SKM-1 (cell line): ENCODE measurements around the gene STX11.

Experiments
- DNase-seq: peaks from one replicate; lab custom pipeline; 2025; ENCODE audit not compliant: unreplicated experiment; lab: John Stamatoyannopoulos, UW

The STX11 gene

DNA sequence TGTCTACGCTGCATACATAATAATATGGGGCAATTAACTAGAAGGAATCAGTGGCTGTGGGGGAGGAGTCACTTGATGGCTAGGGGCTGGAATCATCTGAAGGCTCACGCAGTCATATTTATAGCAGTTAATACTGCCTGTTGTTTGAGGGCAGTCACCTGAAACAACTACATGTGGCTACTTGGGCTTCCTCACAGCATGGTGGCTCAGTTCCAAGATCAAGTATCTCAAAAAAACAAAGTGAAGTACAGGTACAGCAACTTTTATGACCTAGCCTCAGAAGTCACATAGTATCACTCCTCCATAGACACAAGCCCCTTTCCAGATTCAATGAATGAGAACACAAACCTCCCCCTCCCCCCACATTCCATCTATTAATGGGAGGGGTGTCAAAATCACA, 63.7 kb downstream of the STX11 start:
- no peak for DNase-seq

GRCh38 chr6:144214622-144215401, 64.5 kb downstream of the STX11 start:
- DNase-seq: no peak

DNA sequence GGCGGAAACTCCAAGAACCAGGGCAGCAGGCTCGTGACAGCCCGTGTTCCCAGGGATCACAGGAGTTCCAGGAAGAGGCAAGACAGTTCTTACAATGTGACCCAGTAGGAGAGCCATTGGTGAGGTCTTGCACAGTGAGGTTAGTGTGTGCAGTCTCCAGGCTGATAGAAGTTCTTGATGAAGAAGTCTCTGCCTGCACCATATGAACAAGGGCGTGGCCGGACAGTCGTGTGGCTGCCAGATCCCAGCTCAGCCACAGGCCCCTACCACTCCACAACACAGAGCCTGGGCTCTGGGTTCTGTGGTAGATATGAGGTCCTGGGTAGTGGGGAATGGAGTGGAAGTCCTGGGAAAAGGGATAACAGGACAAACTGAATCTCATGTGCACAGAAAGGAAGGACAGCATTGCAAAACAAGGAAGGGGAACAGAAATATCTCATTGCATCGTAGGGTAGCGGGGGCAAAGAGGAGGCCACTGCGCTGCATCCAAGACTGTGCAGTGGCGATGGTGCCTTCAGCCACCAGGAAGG, 65.2 kb downstream of the STX11 start:
- peak; percentile 46 for DNase-seq

DNA sequence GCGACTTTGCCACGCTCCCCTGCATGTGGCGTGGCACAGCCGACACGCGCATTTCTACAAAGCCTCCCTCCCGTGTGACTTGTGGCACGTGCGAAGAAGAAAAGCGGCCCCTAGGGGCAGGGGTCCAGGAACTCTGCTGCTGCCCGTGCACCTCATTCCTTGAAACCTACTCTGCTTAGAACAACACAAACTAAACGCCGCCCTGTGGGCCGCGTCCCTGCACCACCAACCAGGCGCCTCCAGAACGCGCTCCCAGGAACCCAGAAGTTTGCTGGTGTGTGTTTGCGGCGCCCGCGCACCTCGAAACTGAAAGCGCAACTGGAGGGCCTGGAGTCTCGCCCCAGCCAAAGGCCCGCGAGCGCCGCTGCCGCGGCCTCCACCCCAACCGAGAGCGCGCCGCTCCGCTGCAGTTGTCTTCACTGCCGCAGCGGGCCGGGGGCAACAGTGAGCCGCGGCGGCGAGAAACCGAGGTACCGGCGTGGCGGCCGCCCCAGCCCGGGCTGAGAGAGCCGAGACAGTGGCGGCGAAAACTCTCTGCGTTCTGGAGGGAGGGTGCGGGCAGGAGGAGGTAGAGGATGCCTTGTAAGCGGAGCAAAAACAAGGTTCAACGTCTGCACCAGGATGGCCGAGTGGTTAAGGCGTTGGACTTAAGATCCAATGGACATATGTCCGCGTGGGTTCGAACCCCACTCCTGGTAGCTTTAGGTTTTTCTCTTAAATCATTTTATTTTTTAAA, 65.8 kb downstream of the STX11 start:
- DNase-seq: peak; percentile 77

GRCh38 chr6:144216668-144217218, 66.4 kb downstream of the STX11 start:
- peak; percentile 70 for DNase-seq

DNA sequence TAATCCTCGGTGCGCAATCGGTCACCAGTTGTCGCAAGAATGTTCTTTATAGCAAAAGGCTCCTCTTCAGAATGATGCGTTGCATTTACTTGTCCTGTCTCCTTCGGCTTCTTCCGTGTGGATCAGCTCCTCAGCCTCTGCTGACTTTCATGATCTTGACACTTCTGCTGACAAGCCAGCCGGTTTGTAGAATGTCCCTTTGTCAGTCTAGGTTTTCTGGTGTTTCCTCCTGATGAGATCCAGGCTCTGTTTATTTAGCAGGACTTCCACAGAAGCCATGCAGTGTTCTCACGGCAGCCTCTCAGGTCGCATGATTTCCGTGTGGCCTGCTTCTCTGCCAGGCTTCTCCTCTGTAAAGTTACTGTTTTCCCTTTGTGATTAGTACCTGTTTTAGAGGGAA, 66.9 kb downstream of the STX11 start:
- DNase-seq: no peak

- no peak for DNase-seq
Observed at GRCh38 chr6:144217797-144218196, 67.5 kb downstream of the STX11 start.

DNA sequence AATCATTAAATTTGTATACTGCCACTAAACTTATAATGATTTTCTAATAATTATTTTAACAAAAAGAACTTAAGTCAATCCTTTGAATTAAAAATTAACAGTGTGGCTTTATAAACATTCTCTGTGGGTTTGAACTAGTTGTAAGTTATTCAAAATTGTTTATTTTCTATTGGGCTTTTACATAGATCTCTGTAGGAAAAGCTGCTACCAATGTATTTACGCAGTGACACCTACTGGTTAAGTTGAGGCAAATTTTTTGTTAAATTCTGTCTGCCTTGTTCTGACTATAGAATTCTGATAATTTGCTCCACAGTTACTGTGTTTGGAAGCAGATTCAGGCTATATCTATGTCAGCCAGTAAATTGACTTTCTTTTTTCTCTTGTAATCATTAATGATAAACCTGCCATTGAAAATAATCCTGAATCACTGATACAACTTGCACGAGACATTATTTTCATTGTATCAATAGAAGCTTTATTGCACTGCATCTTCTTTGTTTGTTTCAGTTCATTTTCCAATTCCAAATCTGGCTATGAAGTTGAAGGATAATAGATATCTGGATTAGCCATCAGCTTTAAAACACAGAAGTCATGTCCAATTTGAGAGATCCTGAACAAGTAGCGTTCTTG, 68.9 kb downstream of the STX11 start:
- peak; percentile 32 for DNase-seq

- no peak for DNase-seq
Observed at GRCh38 chr6:144220031-144220790, 69.9 kb downstream of the STX11 start.

DNA sequence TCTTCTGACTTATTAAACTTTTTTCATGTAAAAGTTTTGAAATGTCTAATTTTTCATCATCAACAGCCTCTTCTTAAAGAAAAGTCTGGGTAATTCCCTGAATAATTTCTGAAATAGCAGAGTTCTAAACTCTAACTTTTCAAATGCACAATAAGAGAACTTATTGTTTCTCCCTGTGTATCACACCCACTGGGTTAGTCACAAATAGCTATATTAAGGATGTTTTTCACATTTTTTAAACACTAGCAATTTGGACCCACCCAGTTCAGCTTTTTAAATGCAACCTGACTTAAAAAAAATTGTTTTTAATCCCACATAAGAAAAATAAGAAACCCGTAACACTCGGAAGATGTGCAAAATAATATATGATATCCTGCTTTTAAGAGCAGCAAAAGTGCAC, 73.4 kb downstream of the STX11 start:
- DNase-seq: no peak

DNA sequence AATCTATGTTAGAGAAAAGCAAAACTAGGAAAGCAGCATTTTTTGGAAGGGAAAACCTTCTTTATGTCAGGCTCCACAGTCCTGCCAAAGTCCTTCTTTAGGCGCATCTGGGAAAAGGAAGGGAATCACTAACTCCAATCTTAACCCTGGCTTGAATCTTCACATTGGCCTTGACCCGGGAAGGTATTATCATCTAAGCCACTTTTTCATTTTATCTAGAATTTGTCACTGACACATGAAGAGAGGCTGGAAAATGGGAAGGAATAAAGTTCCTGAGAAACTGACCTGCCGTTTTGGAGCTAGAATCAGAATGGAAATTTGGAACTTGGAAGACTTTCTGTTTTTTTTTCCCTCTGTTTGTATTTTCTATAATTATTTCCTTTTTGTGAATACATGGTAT, 81.4 kb downstream of the STX11 start:
- DNase-seq: no peak

DNA sequence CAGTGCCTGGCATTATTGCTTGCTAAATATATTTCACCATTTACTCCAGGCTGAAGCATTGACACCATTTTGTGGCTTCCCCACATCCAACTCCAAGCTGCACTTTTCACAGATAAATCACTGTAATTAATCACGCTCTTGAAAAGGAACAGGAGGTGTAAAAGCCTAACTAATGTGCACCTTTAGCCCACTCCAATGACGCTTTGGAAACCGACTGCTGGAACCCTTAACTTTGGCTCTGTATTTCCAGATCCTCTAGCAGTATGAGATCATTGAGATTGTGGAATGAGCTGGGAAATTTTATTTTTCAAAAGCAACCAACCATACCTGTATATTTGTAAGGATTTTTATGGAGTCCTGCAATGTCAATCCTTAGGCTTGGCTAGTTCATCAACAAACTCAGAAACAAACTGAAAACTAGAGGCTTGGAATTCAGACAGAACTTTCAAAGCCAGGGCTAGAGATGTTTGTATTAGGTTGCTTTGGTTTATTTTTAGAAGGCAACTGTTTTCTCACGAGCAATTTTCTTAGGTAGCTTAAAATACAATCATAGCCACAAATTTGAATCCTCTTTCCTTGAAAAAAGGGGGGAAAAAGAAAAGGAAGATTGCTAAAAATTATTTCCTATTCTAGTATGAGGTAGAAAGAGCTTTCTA, 82.0 kb downstream of the STX11 start:
- DNase-seq: no peak

DNA sequence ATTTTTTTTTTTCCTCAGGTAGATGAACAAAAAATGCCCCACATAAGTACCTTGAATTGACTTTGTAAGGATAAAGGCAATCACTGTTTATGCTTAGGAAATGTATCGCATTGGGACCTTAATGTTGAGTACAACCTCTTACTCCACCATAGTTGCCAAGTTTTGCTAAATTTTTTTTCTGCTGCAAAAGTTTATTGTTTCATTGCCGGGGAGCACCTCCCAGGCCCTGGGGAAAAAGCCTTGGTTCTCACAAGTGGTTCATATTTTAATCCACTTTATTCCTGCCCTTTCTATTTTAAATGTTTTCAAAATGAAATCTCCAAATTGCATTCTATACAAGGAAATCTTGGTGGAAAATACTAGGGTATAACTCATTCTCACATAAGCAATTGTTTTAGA, 82.5 kb downstream of the STX11 start:
- no peak for DNase-seq

- no peak for DNase-seq
Observed at GRCh38 chr6:144234399-144234798, 84.1 kb downstream of the STX11 start.

GRCh38 chr6:144234935-144235334, 84.6 kb downstream of the STX11 start:
- no peak for DNase-seq
